Ascending aorta (tissue), 2 donors: ENCODE results near the gene TEKTIP1. TPM values are rescaled to one million over a fixed set of nuclear protein-coding genes. Genes with fewer than 3 reads are reported as not detected.

Source experiments
- DNase-seq, 2 donors: peaks; one replicate each; pipeline ENCODE4 v3.0.0-alpha.2; 2019; ENCODE audit warnings: low spot score in 2 of 2
- H3K27ac ChIP-seq, 2 donors: fragments of 200-600 bp; sonication (generic); one replicate each; pipeline ENCODE4 v1.5.1; 2016 to 2017; ENCODE audit warnings: mild to moderate bottlenecking in 1 of 2
- H3K27me3 ChIP-seq: fragments of 200-600 bp; sonication (generic); one replicate; pipeline ENCODE4 v1.5.1; 2017
- H3K36me3 ChIP-seq, 2 donors: fragments of 200-600 bp; sonication (generic); one replicate each; pipeline ENCODE4 v1.5.1; 2016
- H3K4me1 ChIP-seq, 2 donors: fragments of 200-600 bp; sonication (generic); one replicate each; pipeline ENCODE4 v1.5.1; 2016 to 2017; ENCODE audit warnings: mild to moderate bottlenecking in 1 of 2
- H3K4me3 ChIP-seq, 2 donors: fragments of 200-600 bp; sonication (generic); one replicate each; pipeline ENCODE4 v1.5.1; 2016 to 2017; ENCODE audit warnings: mild to moderate bottlenecking in 1 of 2
- H3K9me3 ChIP-seq, 2 donors: fragments of 200-600 bp; sonication (generic); one replicate each; pipeline ENCODE4 v1.5.1; 2016
- intact Hi-C: fragments of 100-400 bp; cut with DNase I; formaldehyde crosslinking; loops from one replicate; pipeline ENCODE4 v1.15.1; 2023
- total RNA-seq: library from RNA; depleted of rRNA; stranded (reverse); fragments of >200 nt; gene quantifications from one replicate; pipeline ENCODE4 v1.1.0, GENCODE V29; 2016
- TF ChIP-seq, protein P1 (sequence below), 3 experiments: fragments of 200-600 bp in 2 of 3; fragments of 450-650 bp in 1 of 3; sonication (generic) in 2 of 3; IDR thresholded peaks; one replicate each; pipeline ENCODE4 v1.5.1; 2016 to 2019; ENCODE audit warnings: antibody characterized with exemption in 3 of 3, mild to moderate bottlenecking in 1 of 3, moderate library complexity in 1 of 3

The TEKTIP1 gene
- total RNA-seq, 1 donor from 2014 or later, result not detected

- intact Hi-C loops, result no loop called here
- Histone ChIP-seq H3K4me3 (no peak overlapping the region), H3K27ac (peak overlapping the region; percentile 53 to 55), H3K4me1 (peaks cover 3 to 8% of the 10 kb centered on the region in 2 donors), H3K9me3 (peaks cover 0 to 3% of the 10 kb centered on the region in 2 donors), H3K36me3 (peaks cover 11 to 25% of the 10 kb centered on the region in 2 donors), H3K27me3 (no peaks in the 10 kb centered on the region)
- TF ChIP-seq, protein P1, sequence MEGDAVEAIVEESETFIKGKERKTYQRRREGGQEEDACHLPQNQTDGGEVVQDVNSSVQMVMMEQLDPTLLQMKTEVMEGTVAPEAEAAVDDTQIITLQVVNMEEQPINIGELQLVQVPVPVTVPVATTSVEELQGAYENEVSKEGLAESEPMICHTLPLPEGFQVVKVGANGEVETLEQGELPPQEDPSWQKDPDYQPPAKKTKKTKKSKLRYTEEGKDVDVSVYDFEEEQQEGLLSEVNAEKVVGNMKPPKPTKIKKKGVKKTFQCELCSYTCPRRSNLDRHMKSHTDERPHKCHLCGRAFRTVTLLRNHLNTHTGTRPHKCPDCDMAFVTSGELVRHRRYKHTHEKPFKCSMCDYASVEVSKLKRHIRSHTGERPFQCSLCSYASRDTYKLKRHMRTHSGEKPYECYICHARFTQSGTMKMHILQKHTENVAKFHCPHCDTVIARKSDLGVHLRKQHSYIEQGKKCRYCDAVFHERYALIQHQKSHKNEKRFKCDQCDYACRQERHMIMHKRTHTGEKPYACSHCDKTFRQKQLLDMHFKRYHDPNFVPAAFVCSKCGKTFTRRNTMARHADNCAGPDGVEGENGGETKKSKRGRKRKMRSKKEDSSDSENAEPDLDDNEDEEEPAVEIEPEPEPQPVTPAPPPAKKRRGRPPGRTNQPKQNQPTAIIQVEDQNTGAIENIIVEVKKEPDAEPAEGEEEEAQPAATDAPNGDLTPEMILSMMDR (IDR thresholded peaks at IDR 0.05), result no peak
- DNase-seq, result peak in 1 of 2 donors; percentile 76
Observed at GRCh38 chr19:3543150-3544057, 4.4 kb downstream of the TEKTIP1 start.

DNA sequence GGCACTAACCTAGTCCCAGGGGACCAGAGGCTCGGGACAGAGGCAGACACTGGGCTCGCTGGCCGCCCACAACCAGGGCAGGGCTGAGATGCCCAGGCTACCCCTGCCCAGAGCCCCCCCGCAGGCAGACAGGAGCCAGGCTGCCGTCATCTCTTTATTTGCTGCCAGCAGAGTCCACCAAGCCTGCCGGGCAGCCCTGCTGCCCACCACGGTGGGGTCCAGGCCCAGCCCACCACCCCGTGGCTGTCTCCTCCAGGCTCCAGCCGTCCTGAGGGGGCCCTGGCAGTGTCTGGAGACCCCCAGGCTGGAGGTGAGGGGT, 5.0 kb downstream of the TEKTIP1 start:
- peaks cover 0 to 3% of the 10 kb centered on the region in 2 donors for H3K9me3 ChIP-seq

GRCh38 chr19:3544742-3545668, 6.0 kb downstream of the TEKTIP1 start:
- Histone ChIP-seq H3K36me3 (peaks cover 14 to 20% of the 10 kb centered on the region in 2 donors), H3K27me3 (no peaks in the 10 kb centered on the region), H3K9me3 (no peaks in the 10 kb centered on the region), H3K27ac (no peak overlapping the region), H3K4me1 (peaks cover 3 to 8% of the 10 kb centered on the region in 2 donors), H3K4me3 (no peak overlapping the region)
- intact Hi-C loops, result loop anchor here (1.0 to 5.0 kb wide), 2 partner anchors 73 to 157 kb away; partner anchors contain the start of gene PIP5K1C
- peak in 1 of 2 donors; percentile 82 for DNase-seq
- TF ChIP-seq, protein P1 (IDR thresholded peaks at IDR 0.05), result peak; percentile 93 to 96 (median 93)

More for the DNA sequence above, 5.0 kb downstream of the TEKTIP1 start:
- Histone ChIP-seq H3K4me3 (no peak overlapping the region), H3K4me1 (peaks cover 3 to 8% of the 10 kb centered on the region in 2 donors), H3K27ac (peak overlapping the region in 1 of 2 donors; percentile 53), H3K27me3 (no peaks in the 10 kb centered on the region), H3K36me3 (peaks cover 11 to 25% of the 10 kb centered on the region in 2 donors)
- no peak for DNase-seq
- intact Hi-C loops, result no loop called here
- TF ChIP-seq, protein P1 (IDR thresholded peaks at IDR 0.05), result no peak

DNA sequence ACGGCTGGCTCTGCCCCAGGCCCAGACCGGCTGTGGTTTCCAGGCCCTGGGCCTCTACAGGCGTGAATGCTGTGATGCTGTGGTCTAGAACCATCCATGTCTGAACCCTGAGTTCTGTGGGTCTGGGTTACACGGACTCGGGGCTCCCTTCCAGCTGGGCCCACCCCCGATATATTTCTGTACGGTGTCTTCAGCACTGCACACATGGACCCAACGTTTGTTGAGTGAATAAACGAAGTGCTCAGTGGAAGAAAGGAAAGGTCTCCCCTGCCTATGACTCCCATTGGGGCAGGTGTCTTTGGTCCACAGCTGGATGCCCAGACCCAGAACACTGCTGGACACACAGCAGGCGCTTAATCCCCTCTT, 6.7 kb downstream of the TEKTIP1 start:
- Histone ChIP-seq H3K36me3 (peaks cover 16 to 20% of the 10 kb centered on the region in 2 donors), H3K27ac (no peak overlapping the region), H3K27me3 (no peaks in the 10 kb centered on the region), H3K4me1 (peaks cover 3 to 8% of the 10 kb centered on the region in 2 donors), H3K9me3 (no peaks in the 10 kb centered on the region), H3K4me3 (no peak overlapping the region)
- DNase-seq, result no peak
- intact Hi-C loops, result loop anchor here (1.0 to 5.0 kb wide), 2 partner anchors 73 to 157 kb away; partner anchors contain the start of gene PIP5K1C
- TF ChIP-seq, protein P1 (IDR thresholded peaks at IDR 0.05), result no peak

DNA sequence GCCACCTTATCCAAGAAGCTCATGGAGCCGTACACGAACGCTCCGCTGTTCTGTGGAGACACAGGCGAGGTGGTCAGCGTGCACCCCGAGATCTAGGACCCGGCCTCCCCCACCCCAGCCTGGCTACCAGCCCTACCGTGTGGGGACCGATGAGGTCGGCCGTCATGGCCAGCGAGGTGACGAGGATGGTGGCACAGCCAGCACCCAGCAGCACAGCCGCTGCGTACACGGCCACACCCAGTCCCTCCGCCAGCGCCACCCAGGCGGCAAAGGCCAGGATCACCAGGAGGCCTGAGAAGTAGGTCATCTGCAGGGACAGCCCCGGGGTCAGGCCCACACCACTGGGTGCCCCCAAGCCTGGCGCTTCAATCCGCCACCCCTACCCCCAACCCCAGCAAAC, 7.1 kb downstream of the TEKTIP1 start:
- H3K4me3 ChIP-seq, result no peak overlapping the region
- peaks cover 3 to 8% of the 10 kb centered on the region in 2 donors for H3K4me1 ChIP-seq
- no peaks in the 10 kb centered on the region for H3K9me3 ChIP-seq
- no peaks in the 10 kb centered on the region for H3K27me3 ChIP-seq
- H3K27ac ChIP-seq, result no peak overlapping the region
- intact Hi-C loops, result loop anchor here (5.0 kb wide), 1 partner anchor 156 kb away; the partner anchor contains the start of gene PIP5K1C
- TF ChIP-seq, protein P1 (IDR thresholded peaks at IDR 0.05), result no peak
- H3K36me3 ChIP-seq, result peaks cover 16 to 20% of the 10 kb centered on the region in 2 donors
- no peak for DNase-seq
